ENCODE results near the gene NALF2.

- TF ChIP-seq, protein P1, sequence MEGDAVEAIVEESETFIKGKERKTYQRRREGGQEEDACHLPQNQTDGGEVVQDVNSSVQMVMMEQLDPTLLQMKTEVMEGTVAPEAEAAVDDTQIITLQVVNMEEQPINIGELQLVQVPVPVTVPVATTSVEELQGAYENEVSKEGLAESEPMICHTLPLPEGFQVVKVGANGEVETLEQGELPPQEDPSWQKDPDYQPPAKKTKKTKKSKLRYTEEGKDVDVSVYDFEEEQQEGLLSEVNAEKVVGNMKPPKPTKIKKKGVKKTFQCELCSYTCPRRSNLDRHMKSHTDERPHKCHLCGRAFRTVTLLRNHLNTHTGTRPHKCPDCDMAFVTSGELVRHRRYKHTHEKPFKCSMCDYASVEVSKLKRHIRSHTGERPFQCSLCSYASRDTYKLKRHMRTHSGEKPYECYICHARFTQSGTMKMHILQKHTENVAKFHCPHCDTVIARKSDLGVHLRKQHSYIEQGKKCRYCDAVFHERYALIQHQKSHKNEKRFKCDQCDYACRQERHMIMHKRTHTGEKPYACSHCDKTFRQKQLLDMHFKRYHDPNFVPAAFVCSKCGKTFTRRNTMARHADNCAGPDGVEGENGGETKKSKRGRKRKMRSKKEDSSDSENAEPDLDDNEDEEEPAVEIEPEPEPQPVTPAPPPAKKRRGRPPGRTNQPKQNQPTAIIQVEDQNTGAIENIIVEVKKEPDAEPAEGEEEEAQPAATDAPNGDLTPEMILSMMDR (IDR thresholded peaks at IDR 0.05; ENCODE audit: poor library complexity, severe bottlenecking) = no peak
- no peak for TF ChIP-seq EZH2 (IDR thresholded peaks at IDR 0.05; ENCODE audit: borderline replicate concordance, insufficient read depth, low read length, poor library complexity, severe bottlenecking)
- no peak for TF ChIP-seq MXI1 (conservative IDR thresholded peaks at IDR 0.05; ENCODE audit: poor library complexity, severe bottlenecking)
- TF ChIP-seq TAF1 (IDR thresholded peaks at IDR 0.05; ENCODE audit: low read depth) = no peak
Measured at GRCh38 chrX:69469975-69470374, 34.2 kb upstream of the NALF2 start.
